Ishikawa (cell line): ENCODE results near the gene PROM1.

ENCODE experiments used
- CREB1 ChIP-seq: IDR thresholded peaks from 2 replicates; pipeline ENCODE4 v1.6.1; 2012; ENCODE audit warnings: low read depth
- EP300 ChIP-seq: IDR thresholded peaks from 2 replicates; pipeline ENCODE4 v1.6.1; 2012; ENCODE audit warnings: borderline replicate concordance
- MAX ChIP-seq: IDR thresholded peaks from 2 replicates; pipeline ENCODE4 v1.6.1; 2012
- RAD21 ChIP-seq: IDR thresholded peaks from 2 replicates; pipeline ENCODE4 v1.6.1; 2012; ENCODE audit warnings: low read depth
- REST ChIP-seq: IDR thresholded peaks from 2 replicates; pipeline ENCODE4 v1.6.1; 2012; ENCODE audit warnings: low read depth, mild to moderate bottlenecking
- TAF1 ChIP-seq: IDR thresholded peaks from 2 replicates; pipeline ENCODE4 v1.6.1; 2012; ENCODE audit warnings: low read depth, mild to moderate bottlenecking
- YY1 ChIP-seq: IDR thresholded peaks from 2 replicates; pipeline ENCODE4 v1.6.1; 2012; ENCODE audit warnings: low read depth
- TF ChIP-seq, protein P1 (sequence below): IDR thresholded peaks from 2 replicates; pipeline ENCODE4 v1.6.1; 2012

- no peak for TF ChIP-seq YY1
- TF ChIP-seq, protein P1, sequence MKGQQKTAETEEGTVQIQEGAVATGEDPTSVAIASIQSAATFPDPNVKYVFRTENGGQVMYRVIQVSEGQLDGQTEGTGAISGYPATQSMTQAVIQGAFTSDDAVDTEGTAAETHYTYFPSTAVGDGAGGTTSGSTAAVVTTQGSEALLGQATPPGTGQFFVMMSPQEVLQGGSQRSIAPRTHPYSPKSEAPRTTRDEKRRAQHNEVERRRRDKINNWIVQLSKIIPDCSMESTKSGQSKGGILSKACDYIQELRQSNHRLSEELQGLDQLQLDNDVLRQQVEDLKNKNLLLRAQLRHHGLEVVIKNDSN: no peak
- TF ChIP-seq REST: no peak
- no peak for TF ChIP-seq MAX
- no peak for TF ChIP-seq EP300
- no peak for TF ChIP-seq TAF1
- TF ChIP-seq RAD21: no peak
- no peak for TF ChIP-seq CREB1
Observed at GRCh38 chr4:15931451-15932210, 152.2 kb downstream of the PROM1 start.
